ENCODE data around the gene ANKRD23. TPM values are rescaled to one million over a fixed set of nuclear protein-coding genes. Genes with fewer than 3 reads are reported as not detected.

The ANKRD23 gene
- total RNA-seq, 1 donor from 2014 or later = 1.9 TPM

- Mint-ChIP-seq H3K4me3 (ENCODE audit: unreplicated experiment) (no peak overlapping the region), H3K27ac (ENCODE audit: unreplicated experiment) (no peak overlapping the region)
- TF ChIP-seq, protein P1, sequence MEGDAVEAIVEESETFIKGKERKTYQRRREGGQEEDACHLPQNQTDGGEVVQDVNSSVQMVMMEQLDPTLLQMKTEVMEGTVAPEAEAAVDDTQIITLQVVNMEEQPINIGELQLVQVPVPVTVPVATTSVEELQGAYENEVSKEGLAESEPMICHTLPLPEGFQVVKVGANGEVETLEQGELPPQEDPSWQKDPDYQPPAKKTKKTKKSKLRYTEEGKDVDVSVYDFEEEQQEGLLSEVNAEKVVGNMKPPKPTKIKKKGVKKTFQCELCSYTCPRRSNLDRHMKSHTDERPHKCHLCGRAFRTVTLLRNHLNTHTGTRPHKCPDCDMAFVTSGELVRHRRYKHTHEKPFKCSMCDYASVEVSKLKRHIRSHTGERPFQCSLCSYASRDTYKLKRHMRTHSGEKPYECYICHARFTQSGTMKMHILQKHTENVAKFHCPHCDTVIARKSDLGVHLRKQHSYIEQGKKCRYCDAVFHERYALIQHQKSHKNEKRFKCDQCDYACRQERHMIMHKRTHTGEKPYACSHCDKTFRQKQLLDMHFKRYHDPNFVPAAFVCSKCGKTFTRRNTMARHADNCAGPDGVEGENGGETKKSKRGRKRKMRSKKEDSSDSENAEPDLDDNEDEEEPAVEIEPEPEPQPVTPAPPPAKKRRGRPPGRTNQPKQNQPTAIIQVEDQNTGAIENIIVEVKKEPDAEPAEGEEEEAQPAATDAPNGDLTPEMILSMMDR (IDR thresholded peaks at IDR 0.05) = no peak
These were observed 28.9 kb upstream of the ANKRD23 start for GRCh38 chr2:96872591-96873349.

DNA sequence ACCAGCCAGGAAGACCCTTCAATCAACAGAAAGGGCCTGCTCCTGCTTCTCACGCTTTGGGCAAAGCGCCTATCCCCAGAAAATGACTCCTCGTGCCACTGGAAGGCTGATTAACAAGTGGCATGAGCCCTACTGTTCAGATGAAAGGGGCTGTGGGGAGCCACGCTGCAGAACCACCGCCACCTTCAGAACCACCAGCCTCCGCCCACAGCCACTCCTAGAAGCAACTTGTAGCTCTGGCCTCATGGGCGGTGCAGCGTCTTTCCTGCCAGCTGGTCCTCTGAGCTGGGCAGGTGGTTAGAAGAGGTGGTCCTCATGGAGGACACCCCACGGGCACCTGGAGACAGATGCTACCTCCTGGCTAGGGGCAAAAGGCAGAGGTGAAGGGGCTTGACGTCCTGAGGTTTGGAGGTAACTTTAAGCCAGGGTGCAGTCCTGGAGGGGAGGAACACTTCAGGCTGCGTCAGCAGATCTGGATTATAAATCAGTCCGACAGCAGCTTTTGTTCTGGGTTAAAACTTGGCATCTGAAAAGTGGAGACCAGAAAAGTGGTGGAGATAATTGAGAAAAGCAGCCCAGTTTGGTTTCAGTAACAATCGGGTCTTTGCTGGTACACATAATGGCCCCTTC, 26.9 kb upstream of the ANKRD23 start:
- Mint-ChIP-seq H3K27me3 (ENCODE audit: low read depth) (no peaks in the 10 kb centered on the region), H3K36me3 (ENCODE audit: low read depth) (peaks cover 3% of the 10 kb centered on the region), H3K27ac (ENCODE audit: unreplicated experiment) (no peak overlapping the region), H3K4me3 (ENCODE audit: unreplicated experiment) (peak overlapping the region; percentile 62), H3K4me1 (ENCODE audit: low read depth) (peaks cover 26% of the 10 kb centered on the region), H3K9me3 (ENCODE audit: low read depth) (no peaks in the 10 kb centered on the region)
- TF ChIP-seq, protein P1 (IDR thresholded peaks at IDR 0.05) = no peak
- DNase-seq (ENCODE audit: low spot score) = no peak

More at GRCh38 chr2:96872591-96873349, 28.9 kb upstream of the ANKRD23 start:
- Mint-ChIP-seq H3K27me3 (ENCODE audit: low read depth) (no peaks in the 10 kb centered on the region), H3K9me3 (ENCODE audit: low read depth) (no peaks in the 10 kb centered on the region), H3K4me1 (ENCODE audit: low read depth) (peaks cover 27% of the 10 kb centered on the region), H3K36me3 (ENCODE audit: low read depth) (no peaks in the 10 kb centered on the region)
- DNase-seq (ENCODE audit: low spot score) = no peak

GRCh38 chr2:96869822-96870625, 26.2 kb upstream of the ANKRD23 start, which contains the start of gene SEMA4C:
SEMA4C (minus strand) TSS chr2:96870080; CDS start chr2:96867886, 2,194 bp downstream.
- peaks cover 7% of the 10 kb centered on the region for H3K36me3 Mint-ChIP-seq (ENCODE audit: low read depth)
- H3K4me3 Mint-ChIP-seq (ENCODE audit: unreplicated experiment) = peak within 1 kb of the TSS; percentile 86
- H3K9me3 Mint-ChIP-seq (ENCODE audit: low read depth) = no peaks in the 10 kb centered on the region
- H3K27ac Mint-ChIP-seq (ENCODE audit: unreplicated experiment) = no peak within 1 kb of the TSS
- no peaks in the 10 kb centered on the region for H3K27me3 Mint-ChIP-seq (ENCODE audit: low read depth)
- H3K4me1 Mint-ChIP-seq (ENCODE audit: low read depth) = peaks cover 24% of the 10 kb centered on the region
- DNase-seq (ENCODE audit: low spot score) = no peak
- TF ChIP-seq, protein P1 (IDR thresholded peaks at IDR 0.05) = no peak

DNA sequence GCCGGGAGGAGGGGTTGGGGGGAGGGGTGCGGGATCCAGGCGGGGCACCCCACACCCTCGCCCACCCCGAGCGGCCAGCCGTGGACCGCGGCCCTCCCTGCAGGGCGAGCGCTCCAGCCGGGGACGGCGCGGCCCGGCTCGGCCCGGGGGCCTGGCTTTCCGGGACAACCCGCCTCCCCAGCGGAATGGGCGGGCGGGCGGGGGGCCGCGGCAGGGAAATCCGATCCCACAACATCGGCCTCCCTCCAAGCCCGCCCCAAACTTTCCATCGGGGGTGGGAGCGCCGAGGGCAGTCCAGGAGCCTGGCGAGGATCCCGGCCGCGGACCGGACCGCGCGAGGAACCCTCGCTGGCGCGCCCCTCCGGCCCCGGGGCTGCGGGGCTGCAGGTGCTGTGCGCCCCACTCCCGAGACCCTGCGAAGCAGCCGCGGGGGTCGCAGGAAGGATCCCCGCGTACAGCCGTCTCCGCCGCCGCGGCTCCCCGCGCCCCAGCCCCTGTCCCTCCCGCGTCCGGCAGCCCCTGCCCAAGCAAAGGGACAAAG, 25.5 kb upstream of the ANKRD23 start:
- no peak for DNase-seq (ENCODE audit: low spot score)
- Mint-ChIP-seq H3K36me3 (ENCODE audit: low read depth) (peaks cover 8% of the 10 kb centered on the region), H3K27ac (ENCODE audit: unreplicated experiment) (no peak overlapping the region), H3K4me1 (ENCODE audit: low read depth) (peaks cover 24% of the 10 kb centered on the region), H3K27me3 (ENCODE audit: low read depth) (no peaks in the 10 kb centered on the region), H3K9me3 (ENCODE audit: low read depth) (no peaks in the 10 kb centered on the region), H3K4me3 (ENCODE audit: unreplicated experiment) (peak overlapping the region; percentile 86)
- TF ChIP-seq, protein P1 (IDR thresholded peaks at IDR 0.05) = peak; percentile 71

Measured in chondrocyte (in vitro differentiated cells).